Heart left ventricle (tissue), 16 donors: Measurements from ENCODE around the gene ZNF786. TPM values are rescaled to one million over a fixed set of nuclear protein-coding genes. Genes with fewer than 3 reads are reported as not detected.

Experiments used
- ATAC-seq, 4 donors: fragments of 200-7000 bp; cut with Tn5 transposase; one replicate each; pipeline ENCODE4 v1.9.1; 2020 to 2022; ENCODE audit warnings: moderate library complexity in 4 of 4, mild to moderate bottlenecking in 3 of 4, moderate number of reproducible peaks in 1 of 4
- DNase-seq, 5 donors: peaks; one replicate each; pipeline ENCODE4 v3.0.0-alpha.2; 2020
- H3K27ac ChIP-seq, 12 donors: fragments of 200-600 bp; sonication (generic) in 4 of 12; one replicate each; pipeline versions ENCODE4 v1.5.0 to v1.8.0; 2016 to 2022; ENCODE audit warnings: mild to moderate bottlenecking in 2 of 12
- H3K27me3 ChIP-seq, 9 donors: fragments of 200-600 bp; sonication (generic) in 2 of 9; one replicate each; pipeline versions ENCODE4 v1.5.1 to v1.8.0; 2016 to 2022; ENCODE audit warnings: mild to moderate bottlenecking in 3 of 9
- H3K36me3 ChIP-seq, 9 donors: fragments of 200-600 bp; sonication (generic) in 2 of 9; one replicate each; pipeline versions ENCODE4 v1.5.0 to v1.8.0; 2018 to 2022; ENCODE audit warnings: mild to moderate bottlenecking in 2 of 9
- H3K4me1 ChIP-seq, 12 donors: fragments of 200-600 bp; sonication (generic) in 4 of 12; one replicate each; pipeline versions ENCODE4 v1.5.0 to v1.8.0; 2016 to 2022; ENCODE audit warnings: mild to moderate bottlenecking in 3 of 12
- H3K4me3 ChIP-seq, 12 donors: fragments of 200-600 bp; sonication (generic) in 4 of 12; one replicate each; pipeline versions ENCODE4 v1.5.0 to v1.8.0; 2017 to 2022; ENCODE audit warnings: mild to moderate bottlenecking in 9 of 12, moderate library complexity in 4 of 12
- H3K9me3 ChIP-seq, 12 donors: fragments of 200-600 bp; sonication (generic) in 4 of 12; one replicate each; pipeline versions ENCODE4 v1.5.0 to v1.8.0; 2016 to 2022; ENCODE audit warnings: mild to moderate bottlenecking in 1 of 12
- CTCF ChIP-seq, 12 donors: fragments of 200-600 bp; sonication (generic) in 4 of 12; IDR thresholded peaks; one replicate each; pipeline versions ENCODE4 v1.5.0 to v1.8.0; 2018 to 2022; ENCODE audit warnings: antibody characterized with exemption in 12 of 12, mild to moderate bottlenecking in 5 of 12
- POLR2A ChIP-seq, 2 donors: fragments of 450-650 bp; IDR thresholded peaks; one replicate each; pipeline ENCODE4 v1.6.1; 2017; ENCODE audit warnings: antibody characterized with exemption in 2 of 2, mild to moderate bottlenecking in 2 of 2, moderate library complexity in 2 of 2
- WGBS, 4 donors: extraction: QIAGEN DNeasy Blood & Tissue Kit in 2 of 4; methylation state at CpG; one replicate each; pipeline versions ENCODE4 v1.1.5 to v1.1.7; 2013 to 2018; 5-methylcytosine and 5-hydroxymethylcytosine counted together
- intact Hi-C, 10 donors: fragments of 100-400 bp; cut with DNase I; formaldehyde crosslinking; loops; one replicate each; pipeline versions ENCODE4 v1.11.1 to v1.14.2; 2022
- polyA plus RNA-seq, 2 donors: library from polyadenylated mRNA; stranded (reverse); fragments of 200-250 nt; gene quantifications; one replicate each; pipeline ENCODE4 v1.2.3, GENCODE V29; 2013
- total RNA-seq, 9 donors: library from RNA; depleted of rRNA in 2 of 9; stranded (reverse); fragments of >200 nt in 2 of 9; fragmentation: NEBNext Ultra II Directional in 3 of 9; extraction: Animal tissue kit (Norgen Biotek cat#: 25700) in 3 of 9; gene quantifications; one replicate each; pipeline versions ENCODE4 v1.1.0 to v1.2.4, GENCODE V29; 2016 to 2023
- donor health status: ischemic (EF 13 %, LVEDD 7.1; RV severe dilation, severe dysfunction).
- donor health status: healthy with polysubstance abuse.
- donor health status: DM: no; HTN: yes; CAD: no.
- donor health status: DM: no; HTN: no; CAD: no.
- donor health status: ischemic (EF 25% LVEDD 6.9; RV normal size, moderate dysfunction).
- donor health status: ischemic (EF 25% LVEDD 5.7; RV mildly dilated, moderate dysfunction).
- donor health status: healthy.
- donor health status: DM: yes; HTN: yes; CAD: no.
- donor health status: ischemic (EF 35%, LVEDD 5.7; RV mildly dilated, moderate dysfunction).
- donor health status: nonischemic (EF 11% LVEDD 7.7; RV severe dilation, severe dysfunction).
- donor health status: DM: yes; HTN: yes; CAD: no.
- donor health status: PGD.
- donor health status: ischemic (EF 29% LVEDD 5.4; RV normal size, mild dysfunction).
- donor health status: nonischemic (EF 23%, LVEDD 6.1; RV moderate dilation, normal function).

The ZNF786 gene
- total and polyA plus RNA-seq, 11 donors: 1.4 to 5.3 (median 2.9) TPM

- intact Hi-C loops: no loop called here
- Histone ChIP-seq H3K4me3 (peak overlapping the region in 2 of 12 donors; percentile 2 to 20), H3K4me1 (peaks cover 0 to 6% (median 0%) of the 10 kb centered on the region in 12 donors), H3K9me3 (no peaks in the 10 kb centered on the region), H3K36me3 (peaks cover 0 to 65% (median 52%) of the 10 kb centered on the region in 9 donors), H3K27ac (peak overlapping the region in 11 of 12 donors; percentile 14 to 76 (median 45)), H3K27me3 (no peaks in the 10 kb centered on the region)
- peak in 3 of 4 donors; percentile 53 to 75 (median 72) for ATAC-seq
- peak in 4 of 5 donors; percentile 13 to 69 (median 46) for DNase-seq
- TF ChIP-seq CTCF (IDR thresholded peaks at IDR 0.05): peak in 9 of 12 donors; percentile 5 to 41 (median 36)
- no peak for TF ChIP-seq POLR2A (IDR thresholded peaks at IDR 0.05)
- WGBS, 4 donors: 62 to 78% (median 71%) methylated on average over 34 to 46 of the region's 46 CpGs
Observed at GRCh38 chr7:149071641-149072437, 18.7 kb downstream of the ZNF786 start.

GRCh38 chr7:149071182-149071635, 19.3 kb downstream of the ZNF786 start:
- no peak for DNase-seq
- TF ChIP-seq CTCF (IDR thresholded peaks at IDR 0.05): no peak
- TF ChIP-seq POLR2A (IDR thresholded peaks at IDR 0.05): no peak
- peak overlapping the region in 6 of 12 donors; percentile 4 to 76 (median 50) for H3K27ac ChIP-seq
- intact Hi-C loops: no loop called here
- no peaks in the 10 kb centered on the region for H3K27me3 ChIP-seq
- peak overlapping the region in 1 of 12 donors; percentile 20 for H3K4me3 ChIP-seq
- ATAC-seq: peak in 1 of 4 donors; percentile 27
- whole genome bisulfite sequencing, 4 donors: 96 to 98% (median 97%) methylated on average over 14 to 29 of the region's 29 CpGs
- peaks cover 0 to 6% (median 0%) of the 10 kb centered on the region in 12 donors for H3K4me1 ChIP-seq
- no peaks in the 10 kb centered on the region for H3K9me3 ChIP-seq
- peaks cover 0 to 60% (median 52%) of the 10 kb centered on the region in 9 donors for H3K36me3 ChIP-seq

GRCh38 chr7:149070372-149071125, 20.0 kb downstream of the ZNF786 start:
- H3K36me3 ChIP-seq: peaks cover 0 to 60% (median 52%) of the 10 kb centered on the region in 9 donors
- TF ChIP-seq CTCF (IDR thresholded peaks at IDR 0.05): no peak
- TF ChIP-seq POLR2A (IDR thresholded peaks at IDR 0.05): no peak
- no peak overlapping the region for H3K27ac ChIP-seq
- 95 to 97% (median 96%) methylated on average over 20 to 31 of the region's 31 CpGs for WGBS, 4 donors
- ATAC-seq: no peak
- no peaks in the 10 kb centered on the region for H3K27me3 ChIP-seq
- no peak for DNase-seq
- no peak overlapping the region for H3K4me3 ChIP-seq
- H3K4me1 ChIP-seq: peaks cover 0 to 7% (median 0%) of the 10 kb centered on the region in 12 donors
- no peaks in the 10 kb centered on the region for H3K9me3 ChIP-seq
- intact Hi-C loops: no loop called here

- TF ChIP-seq CTCF (IDR thresholded peaks at IDR 0.05) (no peak), POLR2A (IDR thresholded peaks at IDR 0.05) (no peak)
- DNase-seq (no peak), ATAC-seq (no peak)
- Histone ChIP-seq H3K4me1 (peaks cover 0 to 17% (median 1%) of the 10 kb centered on the region in 12 donors), H3K27ac (no peak overlapping the region), H3K27me3 (no peaks in the 10 kb centered on the region), H3K9me3 (no peaks in the 10 kb centered on the region), H3K4me3 (no peak overlapping the region), H3K36me3 (peaks cover 0 to 44% (median 39%) of the 10 kb centered on the region in 9 donors)
- intact Hi-C loops: loop anchor here in 8 of 10 donors (2.0 to 10.0 kb wide), 5 partner anchors 41 to 81 kb away; partner anchors contain the start of gene PDIA4 (in 3 of the 8)
- WGBS, 4 donors: 83 to 90% (median 88%) methylated on average over 4 of the region's 4 CpGs
Observed at GRCh38 chr7:149067869-149068268, 22.6 kb downstream of the ZNF786 start.
